Smooth muscle cell of the brain vasculature (primary cell): ENCODE data around the gene DIP2C.

Experiments
- DNase-seq: peaks from one replicate; pipeline ENCODE4 v3.0.0-alpha.2; 2012; ENCODE audit warnings: low read depth, low spot score

Gene DIP2C

DNA sequence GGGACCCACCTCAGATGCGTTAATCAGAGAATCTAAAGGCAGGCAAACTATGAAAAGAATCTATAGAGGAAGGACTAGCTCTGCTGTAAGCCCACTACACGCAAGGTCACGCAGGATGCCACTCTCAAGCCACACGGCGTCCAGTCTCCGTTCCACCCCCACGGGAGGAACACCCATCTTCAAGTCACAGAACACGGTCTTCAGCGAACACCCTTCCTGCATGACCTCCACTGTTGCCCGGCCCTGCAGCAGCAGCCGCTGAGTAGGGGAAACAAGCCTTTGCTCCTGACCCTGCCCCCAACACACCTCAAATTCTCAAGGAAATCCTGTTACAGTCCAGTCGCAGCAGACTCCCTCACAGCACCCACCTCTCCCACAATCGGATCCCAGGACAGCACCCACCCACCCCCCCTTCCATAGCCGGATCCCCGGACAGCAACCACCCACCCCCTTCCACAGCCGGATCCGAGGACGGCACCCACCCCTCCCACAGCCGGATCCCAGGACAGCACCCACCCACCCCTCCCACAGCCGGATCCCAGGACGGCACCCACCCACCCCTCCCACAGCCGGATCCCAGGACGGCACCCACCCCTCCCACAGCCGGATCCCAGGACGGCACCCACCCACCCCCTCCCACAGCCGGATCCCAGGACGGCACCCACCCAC, 133.7 kb downstream of the DIP2C start:
- DNase-seq, result no peak

DNA sequence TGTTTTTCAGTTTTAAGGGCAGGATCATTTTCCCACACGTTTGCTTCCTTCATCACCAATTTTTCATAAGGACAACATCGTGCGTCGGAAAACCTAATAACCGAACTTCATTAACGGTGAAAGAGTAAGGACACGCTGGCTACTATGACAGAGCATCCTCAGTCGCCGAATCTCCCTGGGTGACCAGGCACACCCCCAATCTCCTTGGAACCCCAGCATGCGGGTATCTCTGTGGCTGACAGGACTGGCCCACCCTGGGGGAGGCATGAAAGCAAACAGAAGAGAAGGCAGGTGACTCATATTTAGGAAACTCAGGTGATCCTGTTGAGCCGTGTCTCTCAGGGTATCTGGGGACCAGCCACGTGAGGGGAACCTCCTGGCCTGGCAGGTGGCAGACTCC, 134.2 kb downstream of the DIP2C start:
- no peak for DNase-seq

DNA sequence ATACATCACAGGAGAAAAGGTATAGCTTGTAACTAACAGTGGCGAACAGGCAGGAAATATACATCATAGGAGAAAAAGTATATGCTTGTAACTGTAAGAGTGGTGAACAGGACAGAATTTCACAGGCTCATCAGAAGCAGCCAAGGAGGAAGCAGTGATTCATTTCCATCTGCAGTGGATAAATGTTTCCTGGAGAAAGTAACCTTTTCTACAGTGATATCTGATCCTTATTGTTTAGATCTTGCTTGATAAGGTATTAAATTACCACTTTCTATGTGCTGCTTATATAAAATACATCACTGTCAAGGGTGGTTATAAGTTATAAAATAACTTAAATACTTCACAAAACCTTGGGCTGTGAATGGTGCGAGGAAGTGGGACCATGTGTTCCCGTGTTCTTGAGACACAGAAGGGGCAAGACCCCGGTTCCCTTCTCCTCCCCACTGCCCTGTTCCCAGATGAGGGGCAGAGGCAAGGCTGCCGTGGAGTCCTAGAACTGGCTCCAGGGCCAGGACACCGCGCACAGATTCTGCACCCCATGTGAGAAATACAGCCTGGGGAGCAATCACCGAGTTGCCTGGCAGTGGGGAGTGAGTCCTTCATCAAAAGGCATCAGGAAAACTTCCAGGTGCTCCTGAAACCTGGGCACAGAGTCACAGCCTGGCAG, 135.2 kb downstream of the DIP2C start:
- no peak for DNase-seq

DNA sequence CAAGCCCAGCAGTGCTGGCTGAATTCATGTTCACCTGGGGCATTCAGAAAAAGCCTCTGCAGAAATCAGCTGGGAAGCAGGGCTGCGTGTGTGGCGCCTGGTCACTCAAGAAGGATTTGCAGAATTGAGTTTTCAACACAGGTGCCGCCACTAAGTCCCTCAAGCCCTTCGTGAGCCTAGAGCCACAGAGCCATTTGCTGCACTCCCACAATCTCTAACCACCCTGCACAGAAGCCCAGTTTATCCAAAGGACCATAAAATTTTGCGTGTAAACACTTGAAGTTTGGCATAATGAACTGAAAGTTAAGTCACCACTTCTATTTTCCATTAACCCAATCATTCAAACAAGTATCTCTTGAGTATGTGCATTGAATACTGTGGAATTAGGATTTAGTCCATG, 136.2 kb downstream of the DIP2C start:
- no peak for DNase-seq

DNA sequence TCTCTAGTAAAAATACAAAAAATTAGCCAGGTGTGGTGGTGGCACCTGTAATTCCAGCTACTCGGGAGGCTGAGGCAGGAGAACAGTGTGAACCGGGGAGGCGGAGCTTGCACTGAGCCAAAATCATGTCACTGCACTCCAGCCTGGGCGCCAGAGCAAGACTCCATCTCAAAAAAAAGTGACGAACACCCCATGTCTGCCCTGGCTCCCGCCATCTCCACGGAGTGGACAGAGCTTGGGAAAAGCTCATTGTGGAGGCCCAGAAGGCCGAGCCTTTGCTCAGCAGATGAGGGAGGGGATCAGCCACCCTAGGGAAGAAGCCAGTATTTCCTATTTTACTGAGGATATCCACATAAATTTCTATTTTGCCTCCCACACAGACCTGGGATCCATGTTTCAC, 136.8 kb downstream of the DIP2C start:
- no peak for DNase-seq

DNA sequence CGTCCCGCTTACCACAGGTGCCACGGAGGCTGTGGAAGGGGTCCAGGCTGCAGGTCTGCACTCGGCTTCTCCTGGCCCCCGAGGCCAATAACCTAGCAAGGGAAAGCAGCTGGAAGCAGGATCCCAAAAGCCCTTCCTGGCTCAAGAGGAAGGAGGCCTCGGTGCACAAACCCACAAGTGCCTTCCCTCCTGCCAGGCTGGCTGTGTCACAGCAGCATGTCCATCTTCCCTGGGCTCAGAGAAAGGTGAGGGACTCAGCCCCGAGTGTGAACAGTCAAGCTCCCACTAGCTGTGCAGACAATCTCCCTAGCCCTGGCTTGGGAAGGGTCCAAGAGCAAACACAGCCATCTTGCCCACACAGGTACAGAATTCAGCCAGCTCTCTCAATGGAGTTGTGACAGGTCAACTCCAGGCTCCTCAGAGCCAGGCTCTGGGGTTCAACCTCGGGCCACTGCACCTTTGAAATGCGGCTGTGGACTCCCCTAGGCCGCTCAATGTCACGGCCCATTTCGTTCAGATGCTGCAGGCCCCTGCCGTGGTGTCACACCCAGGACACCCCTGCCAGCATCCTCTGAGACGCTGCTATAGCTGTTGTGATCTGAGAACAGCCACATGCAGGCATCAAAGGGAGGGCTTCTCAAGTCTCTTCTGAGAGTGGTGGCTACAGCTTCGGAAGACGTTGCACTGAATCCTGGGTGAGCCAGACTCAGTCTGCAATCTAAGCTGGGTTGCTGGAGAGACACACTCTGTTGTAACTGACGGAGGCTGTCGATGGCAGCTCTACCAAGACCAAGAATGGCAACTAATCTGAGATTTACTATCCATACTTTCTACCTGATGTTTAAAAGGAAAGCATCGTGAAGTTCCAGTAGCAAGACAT, 137.9 kb downstream of the DIP2C start:
- DNase-seq, result no peak

DNA sequence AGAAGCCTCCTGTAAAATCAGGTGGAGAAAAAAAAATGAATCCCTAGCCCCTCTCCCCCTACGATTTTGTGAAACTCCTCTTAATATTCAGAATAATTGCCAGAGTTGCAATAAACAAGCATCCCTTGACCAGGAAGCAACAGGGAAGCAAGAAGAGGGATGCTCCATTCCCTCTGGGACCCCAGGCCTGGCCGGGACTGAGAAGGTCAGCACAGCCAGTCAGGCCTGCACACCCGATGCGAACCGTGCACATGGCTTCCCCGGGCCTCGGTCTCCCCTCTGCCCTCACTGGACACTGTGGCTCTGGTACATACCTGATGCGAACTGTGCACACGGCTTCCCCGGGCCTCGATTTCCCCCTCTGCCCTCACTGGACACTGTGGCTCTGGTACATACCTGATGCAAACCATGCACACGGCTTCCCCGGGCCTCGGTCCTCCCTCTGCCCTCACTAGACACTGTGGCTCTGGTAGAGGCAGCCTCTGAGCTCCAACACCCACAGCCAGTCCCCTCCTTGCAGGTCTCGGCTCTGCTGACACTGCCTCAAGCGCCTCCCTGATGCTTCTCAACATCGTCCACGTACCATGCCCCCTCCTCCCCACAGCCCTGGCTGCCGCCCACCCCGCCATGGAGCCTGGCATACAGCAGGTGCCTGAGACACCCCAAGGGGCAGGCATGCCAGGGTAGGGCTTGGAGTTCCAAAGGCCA, 138.6 kb downstream of the DIP2C start:
- no peak for DNase-seq

DNA sequence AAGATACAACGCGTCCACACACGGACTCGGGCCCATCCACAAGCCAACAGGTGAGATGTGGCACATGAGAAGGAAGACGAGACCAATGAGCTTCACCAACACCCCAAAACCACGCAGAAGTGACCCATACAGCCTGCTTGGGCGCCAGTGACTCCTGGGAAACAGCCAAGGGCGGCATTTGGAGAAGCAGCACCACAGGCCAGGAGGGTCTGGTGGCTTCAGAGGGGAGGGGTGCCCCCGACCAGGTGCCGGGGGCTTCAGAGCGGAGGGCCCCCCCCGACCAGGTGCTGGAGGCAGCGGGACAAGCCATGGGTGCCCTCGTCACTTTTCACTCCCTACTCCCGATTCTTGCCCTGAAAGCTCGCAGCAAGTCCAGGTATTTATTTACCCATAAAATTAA, 140.1 kb downstream of the DIP2C start:
- no peak for DNase-seq

DNA sequence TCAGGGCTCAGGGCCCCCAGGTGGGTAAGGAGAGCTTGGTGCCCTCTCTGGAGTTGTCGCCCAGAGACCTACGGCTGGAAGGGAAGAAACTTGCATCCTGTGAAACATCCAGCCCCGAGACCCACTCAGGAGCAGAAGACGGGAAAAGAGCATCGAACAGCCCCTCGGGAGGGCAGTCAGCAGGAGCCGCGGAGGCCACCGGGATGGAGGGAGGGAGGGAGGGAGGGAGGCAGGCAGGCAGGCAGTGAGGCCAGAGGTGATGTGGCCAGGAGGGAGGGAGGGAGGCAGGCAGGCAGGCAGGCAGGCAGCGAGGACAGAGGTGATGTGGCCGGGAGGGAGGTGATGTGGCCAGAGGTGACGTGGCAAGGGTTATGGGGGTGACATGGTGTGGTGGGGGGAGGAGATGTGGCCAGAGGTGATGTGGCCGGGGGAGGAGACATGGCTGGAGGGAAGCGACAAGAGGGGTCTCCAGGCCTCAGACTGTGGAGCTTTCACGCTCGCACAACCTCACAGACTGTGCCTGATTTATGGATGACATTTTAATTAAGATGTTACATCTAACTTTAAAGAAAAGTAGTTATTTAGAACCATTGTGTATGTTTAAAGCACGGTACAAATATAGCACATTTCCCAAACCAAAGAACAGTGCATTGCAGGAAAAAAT, 141.1 kb downstream of the DIP2C start:
- no peak for DNase-seq

DNA sequence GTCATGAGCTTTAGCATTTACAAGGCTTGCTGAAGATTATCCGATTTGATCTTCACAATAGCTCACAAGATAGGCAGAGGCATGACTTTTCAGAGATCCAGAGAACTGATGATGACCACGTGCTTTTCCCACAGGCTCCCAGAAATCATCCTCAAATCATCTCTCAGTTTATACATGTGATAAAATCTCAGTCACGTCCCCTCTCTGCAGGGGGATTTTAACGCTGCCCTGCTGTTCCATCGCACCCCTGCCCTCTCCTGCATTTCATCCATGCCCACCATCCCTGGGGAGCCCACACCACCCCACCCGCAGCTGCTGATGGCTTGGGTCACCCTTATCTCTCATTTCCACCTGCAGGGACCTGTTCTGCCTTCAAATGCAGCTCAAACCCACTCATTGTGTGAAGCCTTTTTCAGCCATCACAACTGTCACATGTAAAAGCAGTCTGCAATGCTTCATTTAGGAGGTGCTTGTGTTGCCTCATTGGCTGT, 141.8 kb downstream of the DIP2C start:
- no peak for DNase-seq

DNA sequence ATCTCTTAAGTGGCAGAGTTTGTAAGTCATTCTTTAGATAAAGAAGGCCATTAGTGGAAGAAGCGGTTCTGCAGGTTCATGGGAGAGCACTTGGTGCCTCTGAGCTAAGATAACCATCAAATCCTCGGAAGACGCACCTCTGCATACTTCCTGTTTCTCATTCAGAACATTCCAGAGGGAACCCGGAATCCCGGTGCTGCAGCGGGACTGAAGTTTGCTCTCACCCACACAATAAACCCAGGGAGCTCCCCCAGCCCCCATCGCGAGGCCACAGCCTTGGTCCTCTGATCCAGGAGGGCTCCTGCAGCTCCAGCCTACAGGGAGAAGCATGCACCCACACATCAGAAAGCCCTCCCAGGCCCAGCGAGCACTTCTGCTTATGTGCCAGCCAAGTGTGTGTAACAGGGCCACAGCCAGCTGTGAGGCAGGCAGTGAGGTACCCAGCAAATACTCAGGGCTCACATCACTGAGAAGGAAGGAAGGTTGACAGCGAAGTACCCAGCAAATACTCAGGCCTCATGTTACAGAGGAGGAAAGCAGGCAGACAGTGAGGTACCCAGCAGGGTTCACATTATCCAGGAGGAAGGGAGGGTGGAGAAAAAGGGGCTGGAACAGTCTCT, 142.4 kb downstream of the DIP2C start:
- DNase-seq, result no peak

DNA sequence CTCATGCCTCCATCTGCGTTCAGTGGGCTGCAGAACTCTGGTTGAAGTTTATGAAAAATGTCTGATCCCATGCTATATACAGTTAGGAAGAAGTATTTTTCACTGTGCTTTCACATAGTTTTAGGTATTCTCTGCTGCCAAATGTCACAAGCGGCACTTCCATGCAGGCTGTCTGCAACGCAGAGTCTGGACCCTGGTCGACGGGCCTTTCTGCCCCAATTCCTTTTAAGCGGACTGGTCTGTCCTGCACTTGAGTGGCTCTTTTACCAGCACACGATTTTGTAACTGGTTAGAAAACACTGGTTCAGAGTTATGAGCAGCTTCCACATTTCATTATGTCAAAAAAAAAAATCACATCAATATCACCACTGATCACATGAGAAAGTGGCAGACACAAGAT, 143.0 kb downstream of the DIP2C start:
- DNase-seq, result no peak

DNA sequence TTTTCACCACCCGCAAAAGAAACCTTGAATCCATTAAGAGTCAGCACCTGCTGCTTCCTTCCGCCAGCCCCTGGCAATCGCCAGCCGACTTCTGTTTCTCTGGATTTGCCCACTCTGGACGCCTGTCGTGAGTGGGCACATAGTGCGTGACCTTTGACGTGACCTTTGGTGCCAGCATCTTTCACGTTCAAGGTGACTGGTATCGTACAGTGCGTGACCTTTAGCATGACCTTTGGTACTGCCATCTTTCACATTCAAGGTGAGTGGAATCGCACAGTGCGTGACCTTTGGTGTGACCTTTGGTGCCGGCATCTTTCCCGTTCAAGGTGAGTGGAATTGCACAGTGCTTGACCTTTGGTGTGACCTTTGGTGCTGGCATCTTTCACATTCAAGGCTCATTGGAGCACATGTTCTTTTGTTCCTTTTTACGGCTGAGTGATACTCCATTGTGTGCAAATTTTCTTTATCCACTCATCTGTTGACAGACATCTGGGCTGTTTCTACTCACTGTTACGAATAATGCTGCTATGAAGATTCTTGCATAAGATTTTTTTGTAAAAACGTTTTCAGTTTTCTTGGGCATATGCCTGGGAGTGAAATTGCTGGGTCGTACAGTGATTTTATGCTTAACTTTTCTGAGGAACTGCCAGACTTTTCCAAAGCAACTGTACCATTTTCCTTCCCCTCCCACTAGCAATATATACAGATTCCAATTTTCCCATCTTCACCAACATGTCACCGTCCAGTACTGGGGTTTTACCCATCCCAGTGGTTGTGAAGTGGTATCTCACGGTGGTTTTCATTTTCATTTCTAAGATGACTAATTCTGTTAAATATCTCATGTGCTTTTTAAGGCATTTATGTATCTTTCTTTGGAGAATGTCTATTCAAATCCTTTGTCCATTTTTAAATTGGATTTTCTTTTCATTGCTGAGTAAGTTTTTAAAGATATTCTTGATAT, 145.3 kb downstream of the DIP2C start:
- DNase-seq, result no peak

DNA sequence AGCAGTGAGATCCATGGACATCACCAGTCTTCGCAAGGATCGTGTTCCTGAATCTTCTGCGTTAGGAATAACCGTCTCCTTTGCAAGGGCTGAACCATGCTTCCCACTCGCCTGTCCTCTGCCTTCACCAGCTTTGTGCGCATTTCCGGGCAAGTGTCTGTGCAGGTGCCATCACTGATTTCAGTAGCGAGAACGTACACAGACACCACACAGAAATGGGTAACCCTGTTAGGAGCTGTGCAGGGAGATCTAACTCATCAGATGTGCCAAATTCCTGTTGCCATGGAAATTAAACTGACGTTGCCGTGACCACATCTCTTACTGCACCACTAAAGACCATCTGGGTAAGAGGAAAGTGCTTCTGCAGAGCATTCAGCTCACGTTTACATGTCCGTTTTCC, 146.3 kb downstream of the DIP2C start:
- no peak for DNase-seq

DNA sequence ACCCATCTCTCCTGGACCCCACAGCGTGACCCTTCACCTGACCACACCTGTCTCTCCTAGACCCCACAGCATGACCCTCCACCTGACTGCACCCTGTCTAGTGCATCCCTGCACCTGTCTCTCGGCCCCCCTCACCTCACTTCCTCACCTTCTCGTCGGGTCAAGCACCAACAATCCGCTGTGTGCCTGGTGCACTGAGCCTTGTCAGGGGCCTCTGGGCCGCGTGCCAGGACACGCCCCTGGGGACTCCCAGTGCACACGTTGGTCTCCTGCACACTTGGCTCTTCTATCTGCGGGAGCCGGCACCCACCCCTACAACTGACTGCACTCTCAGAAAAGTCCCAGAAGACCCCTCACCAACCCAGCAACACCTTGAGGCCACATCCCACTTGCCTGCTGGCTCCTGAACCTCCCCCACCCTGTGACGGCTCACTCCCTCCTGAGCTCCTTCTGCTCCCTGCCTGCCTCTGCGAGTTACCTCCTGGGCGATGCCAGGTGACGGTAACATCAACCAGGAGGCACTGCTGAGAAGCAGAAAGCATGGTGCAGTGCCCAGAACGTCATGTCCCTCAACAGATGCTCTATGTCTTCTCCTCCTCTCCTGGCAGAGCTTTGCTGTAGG, 147.6 kb downstream of the DIP2C start:
- no peak for DNase-seq

DNA sequence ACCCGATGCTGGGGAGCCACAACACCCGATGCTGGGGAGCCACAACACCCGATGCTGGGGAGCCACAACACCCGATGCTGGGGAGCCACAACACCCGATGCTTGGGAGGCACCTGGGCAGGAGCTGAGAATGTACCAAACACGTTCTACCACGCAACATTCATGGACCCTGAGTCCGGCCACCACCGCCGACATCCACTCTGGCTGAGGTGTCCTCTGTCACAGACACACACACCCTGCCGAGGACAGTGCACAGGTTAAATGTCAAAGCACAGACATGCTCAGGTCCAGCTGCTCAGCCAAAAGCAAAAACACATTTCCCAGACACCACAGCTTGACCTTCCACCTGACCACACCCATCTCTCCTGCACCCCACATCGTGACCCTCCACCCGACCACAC, 148.4 kb downstream of the DIP2C start:
- no peak for DNase-seq

DNA sequence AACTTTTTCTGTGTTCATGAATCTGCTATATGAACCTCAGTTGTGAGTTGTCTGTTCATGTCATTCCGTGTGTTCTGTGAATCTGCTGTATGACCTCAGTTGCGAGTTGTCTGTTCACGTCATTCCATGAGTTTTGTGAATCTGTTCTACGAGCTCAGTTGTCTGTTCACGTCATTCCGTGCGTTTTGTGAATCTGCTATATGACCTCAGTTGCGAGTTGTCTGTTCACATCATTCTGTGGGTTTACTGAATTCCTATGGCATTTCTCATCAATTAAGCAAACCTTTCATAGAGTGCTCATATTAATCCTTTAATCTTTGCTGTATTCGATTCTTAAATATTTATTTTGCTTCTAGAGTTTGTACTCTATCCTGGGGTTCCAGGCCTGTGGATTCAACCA, 150.6 kb downstream of the DIP2C start:
- DNase-seq, result no peak

DNA sequence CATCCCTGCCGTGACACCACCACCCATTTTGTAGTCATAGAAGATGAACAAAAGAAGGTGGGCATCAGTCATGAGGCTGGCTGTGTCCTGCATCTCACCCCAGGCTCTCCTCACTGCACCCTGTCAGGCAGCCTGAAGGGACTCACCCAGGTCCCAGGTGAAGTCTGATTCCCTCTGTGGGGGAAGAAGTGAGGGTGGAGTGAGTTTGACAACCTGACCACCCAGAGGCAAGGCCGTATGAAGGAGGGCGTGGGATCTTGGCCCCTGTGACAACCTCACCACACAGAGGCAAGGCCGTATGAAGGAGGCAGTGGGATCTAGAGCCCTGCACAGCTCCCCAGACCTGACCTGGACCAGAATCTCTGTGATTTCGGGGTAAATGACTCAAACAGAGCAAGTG, 152.5 kb downstream of the DIP2C start:
- DNase-seq, result no peak

DNA sequence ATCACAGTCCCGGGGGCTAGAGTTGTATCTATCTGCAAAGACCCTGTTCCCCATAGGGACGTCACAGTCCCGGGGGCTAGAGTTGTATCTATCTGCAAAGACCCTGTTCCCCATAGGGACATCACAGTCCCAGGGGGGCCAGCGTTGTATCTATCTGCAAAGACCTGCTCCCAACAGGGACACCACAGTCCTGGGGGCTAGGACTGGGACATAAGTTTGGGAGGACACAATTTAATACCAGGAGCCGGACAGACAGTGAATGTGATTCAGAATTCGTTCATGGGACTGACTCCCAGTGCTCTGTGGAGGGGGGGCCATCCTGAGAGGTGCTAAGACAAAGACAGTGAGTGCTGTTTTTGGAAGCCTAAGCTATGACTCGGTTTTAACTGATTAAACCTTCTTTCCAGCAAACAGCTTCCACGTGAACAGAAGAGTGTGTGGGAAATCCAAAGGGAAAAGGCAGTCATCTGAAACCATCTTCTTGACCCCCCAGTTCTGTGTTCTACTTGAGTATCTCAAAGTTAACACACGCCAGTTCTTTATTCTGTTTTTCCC, 153.0 kb downstream of the DIP2C start:
- DNase-seq, result no peak
